T-cell (primary cell): ENCODE results near the gene OCA2. TPM values are rescaled to one million over a fixed set of nuclear protein-coding genes. Genes with fewer than 3 reads are reported as not detected.
"Not testable (repeated sequence)": the region's sequence is repeated elsewhere in the genome, so short reads cannot be mapped to it uniquely, and the experiment has no call there.

ENCODE experiments used
- ATAC-seq, 4 experiments: fragments of 200-7000 bp in 3 of 4; fragments of 150-1000 bp in 1 of 4; cut with Tn5 transposase; replicated peaks in 1 of 4; 1 replicate in 3 of 4; 2 replicates in 1 of 4; pipeline ENCODE4 v1.10.0; 2021; ENCODE audit warnings: moderate library complexity in 3 of 4, mild to moderate bottlenecking in 2 of 4, moderate number of reproducible peaks in 1 of 4
- CTCF ChIA-PET, 2 donors: fragments of 300-600 bp; sonication (Branson Sonifier 250); formaldehyde crosslinking; loops; one replicate each; lab custom pipeline; 2022; ENCODE audit warnings: antibody characterized with exemption in 2 of 2; lab: Charles Lee
- POLR2A ChIA-PET, 2 donors: fragments of 300-600 bp; sonication (Branson Sonifier 250); formaldehyde crosslinking; loops; one replicate each; lab custom pipeline; 2022; ENCODE audit warnings: antibody characterized with exemption in 2 of 2; lab: Charles Lee
- DNase-seq, 35 experiments: peaks; one replicate each; pipeline versions ENCODE4 v3.0.0 to v3.0.0-alpha.2; 2013 to 2023
- H3K27ac ChIP-seq: one replicate; pipeline ENCODE4 v1.5.1; 2013; ENCODE audit warnings: low read length
- H3K27me3 ChIP-seq, 2 experiments: replicated peaks in 1 of 2; 1 replicate in 1 of 2; 2 replicates in 1 of 2; pipeline versions ENCODE4 v1.6.1 to v1.7.0; 2013; ENCODE audit warnings: low read length in 1 of 2, mixed read lengths in 1 of 2; ENCODE audit not compliant: control insufficient read depth in 2 of 2, insufficient read depth in 2 of 2; ENCODE audit errors: extremely low read depth in 1 of 2
- H3K36me3 ChIP-seq, 2 donors: 1 replicate in 1 of 2; 2 replicates in 1 of 2; pipeline versions ENCODE4 v1.6.1 to v1.7.0; 2013; ENCODE audit warnings: low read length in 1 of 2; ENCODE audit not compliant: control insufficient read depth in 2 of 2, insufficient read depth in 1 of 2; ENCODE audit errors: extremely low read depth in 1 of 2
- H3K4me1 ChIP-seq, 2 experiments: 1 replicate in 1 of 2; 2 replicates in 1 of 2; pipeline versions ENCODE4 v1.6.1 to v1.7.0; 2013; ENCODE audit warnings: low read length in 2 of 2, mixed read lengths in 1 of 2; ENCODE audit not compliant: insufficient read depth in 2 of 2, control insufficient read depth in 1 of 2; ENCODE audit errors: extremely low read depth in 1 of 2
- H3K4me3 ChIP-seq, 2 donors: 1 replicate in 1 of 2; 2 replicates in 1 of 2; pipeline versions ENCODE4 v1.5.1 to v1.7.0; 2013; ENCODE audit warnings: mild to moderate bottlenecking in 2 of 2, low read length in 1 of 2, moderate library complexity in 1 of 2; ENCODE audit not compliant: control insufficient read depth in 1 of 2; ENCODE audit errors: extremely low read depth in 1 of 2
- H3K9me3 ChIP-seq: 2 replicates; pipeline ENCODE4 v1.7.0; 2013
- H3K27ac Mint-ChIP-seq, 2 donors: one replicate each; pipeline ENCODE4 v1.8.0; 2020 to 2021; ENCODE audit warnings: mild to moderate bottlenecking in 2 of 2, mixed read lengths in 2 of 2
- H3K27me3 Mint-ChIP-seq, 2 donors: one replicate each; pipeline ENCODE4 v1.8.0; 2021 to 2022; ENCODE audit warnings: mixed read lengths in 2 of 2
- H3K36me3 Mint-ChIP-seq: one replicate; pipeline ENCODE4 v1.8.0; 2021; ENCODE audit warnings: mixed read lengths
- H3K4me1 Mint-ChIP-seq, 3 donors: one replicate each; pipeline ENCODE4 v1.8.0; 2020 to 2022; ENCODE audit warnings: mixed read lengths in 3 of 3, mild to moderate bottlenecking in 1 of 3
- H3K4me3 Mint-ChIP-seq, 3 donors: one replicate each; pipeline ENCODE4 v1.8.0; 2020 to 2022; ENCODE audit warnings: mild to moderate bottlenecking in 3 of 3, mixed read lengths in 3 of 3, moderate library complexity in 3 of 3
- H3K9me3 Mint-ChIP-seq, 3 donors: one replicate each; pipeline ENCODE4 v1.8.0; 2020 to 2022; ENCODE audit warnings: mixed read lengths in 3 of 3
- WGBS: methylation state at CpG from one replicate; pipeline ENCODE4 v1.1.5; 2013; ENCODE audit warnings: missing lambda C conversion rate; ENCODE audit not compliant: insufficient coverage; 5-methylcytosine and 5-hydroxymethylcytosine counted together
- total RNA-seq, 35 experiments: library from RNA in 6 of 35; stranded (reverse) in 6 of 35; fragments of 120-200 nt in 1 of 35; gene quantifications; one replicate each; pipeline versions ENCODE4 v1.2.1 to v1.2.4 and lab custom pipeline; 2013 to 2026

OCA2 gene
- total RNA-seq, 5 donors from 2014 or later (not counting 1 experiment from before 2014, with no cell fraction given) = 0.19 to 0.67 TPM; not detected in 3

- Mint-ChIP-seq H3K27ac (no peak overlapping the region), H3K27me3 (peaks cover 0 to 4% of the 10 kb centered on the region in 2 donors)
- POLR2A ChIA-PET = interaction anchor here in 1 of 2 donors (0.6 kb wide), 1 partner anchor 994 kb away, joined by 3 read pairs; no protein-coding TSS in a partner anchor
These were observed 137.3 kb downstream of the OCA2 start for GRCh38 chr15:27961801-27962200.

GRCh38 chr15:27958911-27959578 lies 140.1 kb downstream of the OCA2 start:
- Histone ChIP-seq H3K4me3 (no peak overlapping the region), H3K9me3 (no peaks in the 10 kb centered on the region), H3K27me3 (peaks cover 0 to 8% of the 10 kb centered on the region in 2 experiments), H3K4me1 (no peaks in the 10 kb centered on the region), H3K36me3 (no peaks in the 10 kb centered on the region), H3K27ac (no peak overlapping the region)
- Mint-ChIP-seq H3K27me3 (peaks cover 0 to 4% of the 10 kb centered on the region in 2 donors), H3K36me3 (no peaks in the 10 kb centered on the region), H3K4me1 (no peaks in the 10 kb centered on the region), H3K9me3 (peaks cover 0 to 2% (median 0%) of the 10 kb centered on the region in 3 donors), H3K27ac (no peak overlapping the region), H3K4me3 (no peak overlapping the region)
- DNase-seq = no peak
- CTCF ChIA-PET = no interaction called here
- 60% methylated on average over 8 of the region's 10 CpGs for whole genome bisulfite sequencing
- POLR2A ChIA-PET = no interaction called here
- ATAC-seq = no peak

More at GRCh38 chr15:27961801-27962200, 137.3 kb downstream of the OCA2 start:
- ATAC-seq = no peak
- no peaks in the 10 kb centered on the region for H3K36me3 Mint-ChIP-seq
- H3K4me3 Mint-ChIP-seq = no peak overlapping the region
- no peaks in the 10 kb centered on the region for H3K4me1 Mint-ChIP-seq
- Histone ChIP-seq H3K27me3 (peaks cover 0 to 12% of the 10 kb centered on the region in 2 experiments), H3K9me3 (no peaks in the 10 kb centered on the region), H3K4me1 (no peaks in the 10 kb centered on the region), H3K27ac (no peak overlapping the region), H3K4me3 (no peak overlapping the region), H3K36me3 (no peaks in the 10 kb centered on the region)
- WGBS = no CpG with 5 or more reads among the region's 1 CpG
- no peak for DNase-seq
- peaks cover 0 to 2% (median 0%) of the 10 kb centered on the region in 3 donors for H3K9me3 Mint-ChIP-seq
- CTCF ChIA-PET = no interaction called here

DNA sequence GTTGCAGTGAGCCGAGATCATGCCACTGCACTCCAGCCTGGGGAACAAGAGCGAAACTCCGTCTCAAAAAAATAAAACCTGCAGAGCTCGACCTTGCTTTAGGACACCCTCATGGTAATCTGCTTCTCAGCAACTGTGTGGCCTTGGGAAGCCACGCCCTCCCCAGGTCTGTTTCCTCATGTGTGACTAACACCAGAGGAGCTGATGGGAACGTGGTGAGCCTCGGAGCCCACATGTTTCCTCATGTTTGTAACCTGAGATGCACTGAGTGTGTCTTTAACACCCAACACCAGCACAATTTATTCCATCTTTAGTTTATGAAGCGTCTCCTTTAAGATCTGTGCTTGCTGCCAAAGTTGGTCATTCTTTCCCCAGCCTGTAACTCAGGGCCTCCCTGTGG lies 142.8 kb downstream of the OCA2 start:
- H3K36me3 Mint-ChIP-seq = no peaks in the 10 kb centered on the region

DNA sequence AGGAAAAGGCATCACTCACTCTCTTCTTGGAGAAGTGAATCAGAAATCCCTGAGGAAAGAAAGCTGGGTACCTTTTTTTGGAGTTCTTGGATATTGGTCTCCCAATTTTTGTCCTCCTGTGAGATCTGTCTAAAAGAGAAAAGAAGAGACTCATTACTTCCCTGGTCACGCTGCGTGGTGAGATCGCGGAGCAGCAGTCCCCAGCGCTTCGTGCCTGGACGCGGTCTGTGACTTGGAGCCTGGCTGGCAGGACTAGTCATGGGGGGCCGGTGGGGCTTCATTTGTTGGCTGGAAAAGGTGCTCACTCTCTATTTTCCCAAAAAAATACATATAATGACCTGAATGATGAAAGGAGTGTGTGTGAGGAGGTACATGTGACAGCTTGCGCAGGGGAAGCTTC lies 144.0 kb downstream of the OCA2 start:
- H3K4me3 Mint-ChIP-seq = no peak overlapping the region
- DNase-seq (no peak), ATAC-seq (no peak)
- Histone ChIP-seq H3K27me3 (peaks cover 0 to 6% of the 10 kb centered on the region in 2 experiments), H3K36me3 (no peaks in the 10 kb centered on the region), H3K9me3 (no peaks in the 10 kb centered on the region), H3K27ac (no peak overlapping the region), H3K4me1 (no peaks in the 10 kb centered on the region), H3K4me3 (no peak overlapping the region)
- no peak overlapping the region for H3K27ac Mint-ChIP-seq
- no peaks in the 10 kb centered on the region for H3K4me1 Mint-ChIP-seq
- WGBS = 98% methylated on average over 8 of the region's 10 CpGs
- POLR2A ChIA-PET = no interaction called here
- CTCF ChIA-PET = no interaction called here
- peaks cover 0 to 4% of the 10 kb centered on the region in 2 donors for H3K27me3 Mint-ChIP-seq
- no peaks in the 10 kb centered on the region for H3K9me3 Mint-ChIP-seq
- no peaks in the 10 kb centered on the region for H3K36me3 Mint-ChIP-seq

More for the DNA sequence above, 142.8 kb downstream of the OCA2 start:
- no peak overlapping the region for H3K4me3 ChIP-seq
- no peaks in the 10 kb centered on the region for H3K36me3 ChIP-seq
- H3K4me1 ChIP-seq = no peaks in the 10 kb centered on the region
- POLR2A ChIA-PET = no interaction called here
- no peaks in the 10 kb centered on the region for H3K9me3 Mint-ChIP-seq
- peaks cover 0 to 4% of the 10 kb centered on the region in 2 donors for H3K27me3 Mint-ChIP-seq
- H3K27ac ChIP-seq = no peak overlapping the region
- peaks cover 0 to 8% of the 10 kb centered on the region in 2 experiments for H3K27me3 ChIP-seq
- H3K27ac Mint-ChIP-seq = no peak overlapping the region
- no peaks in the 10 kb centered on the region for H3K9me3 ChIP-seq
- 60% methylated on average over 8 of the region's 8 CpGs for WGBS
- ATAC-seq (no peak), DNase-seq (no peak)
- H3K4me3 Mint-ChIP-seq = no peak overlapping the region
- CTCF ChIA-PET = no interaction called here
- H3K4me1 Mint-ChIP-seq = no peaks in the 10 kb centered on the region

- H3K27me3 ChIP-seq, H3K9me3 Mint-ChIP-seq, H3K4me1 ChIP-seq, H3K36me3 Mint-ChIP-seq, CTCF ChIA-PET, H3K4me3 ChIP-seq, H3K36me3 ChIP-seq, H3K27ac ChIP-seq, H3K27ac Mint-ChIP-seq, ATAC-seq, H3K27me3 Mint-ChIP-seq, POLR2A ChIA-PET, H3K4me1 Mint-ChIP-seq, H3K4me3 Mint-ChIP-seq, H3K9me3 ChIP-seq, DNase-seq: not testable (repeated sequence)
- WGBS = no CpG with 5 or more reads among the region's 6 CpGs
These were observed 146.5 kb downstream of the OCA2 start for GRCh38 chr15:27952593-27952992.

DNA sequence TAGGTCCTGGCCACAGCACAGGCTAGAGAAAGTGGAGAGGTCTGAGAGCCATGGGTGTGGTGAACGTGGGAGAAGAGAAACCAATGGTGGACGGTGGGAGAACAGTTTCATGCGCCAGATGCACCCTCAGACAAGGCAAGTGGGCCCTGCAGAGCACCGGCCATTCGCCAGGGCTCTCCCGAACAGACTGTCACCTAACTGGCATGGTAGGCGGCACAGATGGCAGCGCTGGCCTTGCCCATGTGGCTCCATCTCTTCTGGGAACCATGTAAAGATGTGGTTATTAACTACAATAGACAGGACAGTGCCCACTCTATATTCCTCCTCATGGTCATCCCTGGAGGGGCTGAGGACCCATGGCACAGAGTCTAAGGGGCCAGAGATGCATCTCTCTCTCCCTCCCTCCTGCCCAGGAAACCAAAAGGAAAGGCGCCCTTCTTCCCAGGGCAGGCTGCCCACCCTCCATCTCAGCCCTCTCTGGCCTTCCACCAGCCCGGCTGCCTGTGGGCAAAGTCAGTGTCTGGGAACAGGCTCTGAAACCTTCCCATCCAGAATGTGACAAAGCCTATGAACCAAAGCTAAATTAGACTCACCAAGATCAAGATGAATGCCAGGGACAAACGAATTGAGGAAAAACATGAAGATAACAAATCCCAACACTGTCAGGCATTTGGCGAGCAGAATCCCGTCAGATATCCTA lies 147.8 kb downstream of the OCA2 start:
- whole genome bisulfite sequencing = 81% methylated on average over 11 of the region's 13 CpGs
- Histone ChIP-seq H3K27ac (no peak overlapping the region), H3K36me3 (no peaks in the 10 kb centered on the region), H3K4me1 (no peaks in the 10 kb centered on the region), H3K27me3 (peaks cover 0 to 9% of the 10 kb centered on the region in 2 experiments), H3K4me3 (no peak overlapping the region), H3K9me3 (no peaks in the 10 kb centered on the region)
- Mint-ChIP-seq H3K9me3 (no peaks in the 10 kb centered on the region), H3K27ac (no peak overlapping the region), H3K4me3 (no peak overlapping the region), H3K4me1 (no peaks in the 10 kb centered on the region), H3K36me3 (no peaks in the 10 kb centered on the region), H3K27me3 (no peaks in the 10 kb centered on the region)
- ATAC-seq (no peak), DNase-seq (no peak)
- ChIA-PET CTCF (no interaction called here), POLR2A (no interaction called here)
